GM23338 (cell line): ENCODE measurements around the gene MAP1LC3A. TPM values are rescaled to one million over a fixed set of nuclear protein-coding genes. Genes with fewer than 3 reads are reported as not detected.

ENCODE experiments used
- ATAC-seq: fragments of 200-7000 bp; cut with Tn5 transposase; 3 replicates; pipeline ENCODE4 v1.9.1; 2020
- DNase-seq: peaks from one replicate; pipeline ENCODE4 v3.0.0-alpha.2; 2015; ENCODE audit warnings: low spot score
- H2AFZ ChIP-seq: fragments of 200-600 bp; sonication (generic); 2 replicates; pipeline ENCODE4 v1.8.0; 2016; ENCODE audit warnings: antibody characterized with exemption, mild to moderate bottlenecking, moderate library complexity
- H3F3A ChIP-seq: fragments of 200-600 bp; sonication (generic); replicated peaks from 2 replicates; pipeline ENCODE4 v1.8.0; 2017; ENCODE audit warnings: antibody characterized with exemption, mixed run types, low read depth
- H3K27ac ChIP-seq: fragments of 200-600 bp; sonication (generic); 2 replicates; pipeline ENCODE4 v1.6.1; 2016; ENCODE audit warnings: low read depth
- H3K27me3 ChIP-seq: fragments of 200-600 bp; sonication (generic); 2 replicates; pipeline ENCODE4 v1.8.0; 2016; ENCODE audit warnings: mild to moderate bottlenecking, mixed run types, moderate library complexity; ENCODE audit not compliant: insufficient read depth
- H3K36me3 ChIP-seq: fragments of 200-600 bp; sonication (generic); 2 replicates; pipeline ENCODE4 v1.8.0; 2016; ENCODE audit warnings: mild to moderate bottlenecking; ENCODE audit not compliant: insufficient read depth
- H3K4me1 ChIP-seq: fragments of 200-600 bp; sonication (generic); 2 replicates; pipeline ENCODE4 v1.8.0; 2016; ENCODE audit warnings: mild to moderate bottlenecking, moderate library complexity; ENCODE audit not compliant: insufficient read depth
- H3K4me2 ChIP-seq: fragments of 200-600 bp; sonication (generic); 2 replicates; pipeline ENCODE4 v1.7.1; 2017; ENCODE audit warnings: mixed run types
- H3K4me3 ChIP-seq: fragments of 200-600 bp; sonication (generic); 2 replicates; pipeline ENCODE4 v1.6.1; 2016; ENCODE audit warnings: mixed run types
- H3K79me2 ChIP-seq: fragments of 200-600 bp; sonication (generic); replicated peaks from 2 replicates; pipeline ENCODE4 v1.8.0; 2017; ENCODE audit warnings: mild to moderate bottlenecking; ENCODE audit not compliant: insufficient read depth
- H3K9me2 ChIP-seq: fragments of 200-600 bp; sonication (generic); 2 replicates; pipeline ENCODE4 v1.8.0; 2017; ENCODE audit not compliant: insufficient read depth
- H4K20me1 ChIP-seq: fragments of 200-600 bp; sonication (generic); replicated peaks from 2 replicates; pipeline ENCODE4 v1.8.0; 2017; ENCODE audit warnings: mild to moderate bottlenecking; ENCODE audit not compliant: insufficient read depth
- H3K27ac Mint-ChIP-seq: 2 replicates; pipeline ENCODE4 v1.8.0; 2020; ENCODE audit warnings: inconsistent platforms, mild to moderate bottlenecking, moderate library complexity, mixed read lengths
- H3K27me3 Mint-ChIP-seq: 3 replicates; pipeline ENCODE4 v1.8.0; 2022; ENCODE audit warnings: low read depth, mild to moderate bottlenecking, moderate library complexity, mixed read lengths, inconsistent platforms; ENCODE audit not compliant: insufficient read depth, poor library complexity
- H3K36me3 Mint-ChIP-seq: 3 replicates; pipeline ENCODE4 v1.8.0; 2021; ENCODE audit warnings: low read depth, mild to moderate bottlenecking, inconsistent platforms, moderate library complexity, mixed read lengths
- H3K4me1 Mint-ChIP-seq: 3 replicates; pipeline ENCODE4 v1.8.0; 2020; ENCODE audit warnings: mild to moderate bottlenecking, inconsistent platforms, mixed read lengths
- H3K4me3 Mint-ChIP-seq: 3 replicates; pipeline ENCODE4 v1.8.0; 2021; ENCODE audit warnings: moderate library complexity, mild to moderate bottlenecking, inconsistent platforms, mixed read lengths
- H3K9me3 Mint-ChIP-seq: 3 replicates; pipeline ENCODE4 v1.8.0; 2020; ENCODE audit warnings: moderate library complexity, mild to moderate bottlenecking, inconsistent platforms, mixed read lengths
- NANOG ChIP-seq: IDR thresholded peaks from 2 replicates; pipeline ENCODE4 v1.6.1; 2016; ENCODE audit warnings: antibody characterized with exemption, borderline replicate concordance
- STAT1 ChIP-seq: IDR thresholded peaks from one replicate; pipeline ENCODE4 v1.6.1; 2016; ENCODE audit warnings: antibody characterized with exemption; ENCODE audit not compliant: unreplicated experiment
- ZNF114 ChIP-seq: fragments of 250-450 bp; sonication (Bioruptor Pico); IDR thresholded peaks from 2 replicates; pipeline ENCODE4 v1.5.0; 2020; ENCODE audit warnings: mild to moderate bottlenecking, moderate library complexity
- ZNF331 ChIP-seq: fragments of 250-450 bp; sonication (Bioruptor Pico); IDR thresholded peaks from 2 replicates; pipeline ENCODE4 v1.5.0; 2020; ENCODE audit warnings: low read depth, mild to moderate bottlenecking, moderate library complexity
- polyA plus RNA-seq: library from polyadenylated mRNA; unstranded; fragments of >200 nt; fragmentation: Nextera tagmentation; extraction: Ambion mirVana; gene quantifications from 2 replicates; pipeline ENCODE4 v1.2.1, GENCODE V29; 2016
- total RNA-seq: library from RNA; depleted of rRNA; stranded (reverse); fragments of >200 nt; shearing (Covaris generic); gene quantifications from 2 replicates; pipeline ENCODE4 v1.2.3, GENCODE V29; 2014
- TF ChIP-seq, protein P1 (sequence below): IDR thresholded peaks from one replicate; pipeline ENCODE4 v1.6.1; 2018; ENCODE audit warnings: antibody characterized with exemption; ENCODE audit not compliant: unreplicated experiment

MAP1LC3A gene
- total and polyA plus RNA-seq, 2 experiments from 2014 or later: 15.2 to 15.9 TPM

DNA sequence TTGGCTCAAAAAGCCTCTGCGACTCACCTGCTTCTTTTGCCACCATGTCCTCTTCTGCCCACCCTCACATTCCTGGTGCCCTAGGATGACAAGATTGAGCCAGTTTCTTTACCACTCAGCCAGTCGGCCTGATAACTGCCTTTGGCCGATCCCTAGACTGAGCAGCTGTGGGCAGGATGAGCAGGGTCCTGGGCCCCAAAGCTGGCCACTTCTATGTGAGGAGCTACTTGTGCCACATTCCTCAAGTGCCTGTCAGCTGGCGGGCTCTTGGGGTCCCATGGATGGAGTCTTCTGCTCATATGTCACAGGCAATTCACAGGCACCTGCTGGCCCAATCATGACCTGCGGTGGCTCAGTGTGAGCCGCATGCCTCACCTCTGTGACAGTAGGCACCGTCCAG lies 25.8 kb upstream of the MAP1LC3A start:
- Histone ChIP-seq H3K36me3 (no peaks in the 10 kb centered on the region), H2AFZ (no peak overlapping the region), H4K20me1 (peaks cover 1% of the 10 kb centered on the region), H3K27ac (no peak overlapping the region), H3F3A (0 out of 2 replicates have a peak, but pooled peaks cover 4% of the 10 kb centered on the region), H3K4me1 (no peaks in the 10 kb centered on the region), H3K79me2 (no peaks in the 10 kb centered on the region), H3K27me3 (no peaks in the 10 kb centered on the region), H3K4me2 (no peak overlapping the region), H3K4me3 (no peak overlapping the region), H3K9me2 (no peaks in the 10 kb centered on the region)
- Mint-ChIP-seq H3K4me3 (no peak overlapping the region), H3K4me1 (no peaks in the 10 kb centered on the region), H3K27ac (no peak overlapping the region), H3K27me3 (peaks cover 3% of the 10 kb centered on the region), H3K36me3 (peaks cover 62% of the 10 kb centered on the region), H3K9me3 (no peaks in the 10 kb centered on the region)
- ATAC-seq (no peak), DNase-seq (no peak)
- TF ChIP-seq ZNF331 (CRISPR knock-in tag): no peak

DNA sequence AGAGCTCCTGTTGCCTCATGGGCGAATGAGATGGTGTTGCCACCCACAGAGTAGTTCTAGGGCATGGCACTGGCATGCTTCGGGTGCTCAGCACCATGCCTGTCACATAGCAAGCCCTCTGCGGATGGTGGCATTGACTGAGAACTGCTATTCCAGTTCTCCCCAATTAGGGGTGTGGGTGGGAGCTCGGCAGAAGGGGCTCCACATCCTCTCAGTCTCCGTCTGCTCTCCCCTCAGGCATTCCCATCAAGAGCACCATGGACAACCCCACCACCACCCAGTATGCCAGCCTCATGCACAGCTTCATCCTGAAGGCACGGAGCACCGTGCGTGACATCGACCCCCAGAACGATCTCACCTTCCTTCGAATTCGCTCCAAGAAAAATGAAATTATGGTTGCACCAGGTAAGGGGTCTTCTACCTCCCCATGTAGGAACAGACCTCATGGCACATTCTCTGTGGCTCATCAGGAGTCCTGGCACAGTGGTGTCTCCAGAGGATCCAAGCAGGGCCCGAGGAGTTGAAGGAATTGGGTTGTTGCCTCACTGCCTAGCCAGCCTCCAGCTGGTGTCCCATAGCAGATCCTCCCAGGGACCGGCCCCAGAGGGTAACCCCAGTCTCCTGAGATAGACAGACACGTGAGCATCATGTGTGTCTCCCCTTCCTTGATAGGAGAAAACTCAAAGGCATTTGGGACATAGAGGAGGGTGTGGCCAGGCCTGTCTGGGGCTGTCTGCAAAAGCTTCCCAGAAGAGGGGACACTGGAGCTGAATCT lies 23.9 kb upstream of the MAP1LC3A start:
- Histone ChIP-seq H3K4me1 (no peaks in the 10 kb centered on the region), H3F3A (0 out of 2 replicates have a peak, but pooled peaks cover 4% of the 10 kb centered on the region), H3K4me2 (no peak overlapping the region), H3K36me3 (no peaks in the 10 kb centered on the region), H3K27me3 (no peaks in the 10 kb centered on the region), H3K9me2 (no peaks in the 10 kb centered on the region), H4K20me1 (no peaks in the 10 kb centered on the region; the same call in none of the 2 replicates), H3K79me2 (no peaks in the 10 kb centered on the region), H3K27ac (no peak overlapping the region), H3K4me3 (no peak overlapping the region), H2AFZ (no peak overlapping the region)
- H3K27me3 Mint-ChIP-seq: peaks cover 3% of the 10 kb centered on the region
- DNase-seq (no peak), ATAC-seq (no peak)
- H3K4me3 Mint-ChIP-seq: no peak overlapping the region
- H3K36me3 Mint-ChIP-seq: peaks cover 48% of the 10 kb centered on the region
- H3K4me1 Mint-ChIP-seq: no peaks in the 10 kb centered on the region
- no peaks in the 10 kb centered on the region for H3K9me3 Mint-ChIP-seq
- no peak overlapping the region; the same call in 1 of the 2 replicates for H3K27ac Mint-ChIP-seq
- TF ChIP-seq, protein P1, sequence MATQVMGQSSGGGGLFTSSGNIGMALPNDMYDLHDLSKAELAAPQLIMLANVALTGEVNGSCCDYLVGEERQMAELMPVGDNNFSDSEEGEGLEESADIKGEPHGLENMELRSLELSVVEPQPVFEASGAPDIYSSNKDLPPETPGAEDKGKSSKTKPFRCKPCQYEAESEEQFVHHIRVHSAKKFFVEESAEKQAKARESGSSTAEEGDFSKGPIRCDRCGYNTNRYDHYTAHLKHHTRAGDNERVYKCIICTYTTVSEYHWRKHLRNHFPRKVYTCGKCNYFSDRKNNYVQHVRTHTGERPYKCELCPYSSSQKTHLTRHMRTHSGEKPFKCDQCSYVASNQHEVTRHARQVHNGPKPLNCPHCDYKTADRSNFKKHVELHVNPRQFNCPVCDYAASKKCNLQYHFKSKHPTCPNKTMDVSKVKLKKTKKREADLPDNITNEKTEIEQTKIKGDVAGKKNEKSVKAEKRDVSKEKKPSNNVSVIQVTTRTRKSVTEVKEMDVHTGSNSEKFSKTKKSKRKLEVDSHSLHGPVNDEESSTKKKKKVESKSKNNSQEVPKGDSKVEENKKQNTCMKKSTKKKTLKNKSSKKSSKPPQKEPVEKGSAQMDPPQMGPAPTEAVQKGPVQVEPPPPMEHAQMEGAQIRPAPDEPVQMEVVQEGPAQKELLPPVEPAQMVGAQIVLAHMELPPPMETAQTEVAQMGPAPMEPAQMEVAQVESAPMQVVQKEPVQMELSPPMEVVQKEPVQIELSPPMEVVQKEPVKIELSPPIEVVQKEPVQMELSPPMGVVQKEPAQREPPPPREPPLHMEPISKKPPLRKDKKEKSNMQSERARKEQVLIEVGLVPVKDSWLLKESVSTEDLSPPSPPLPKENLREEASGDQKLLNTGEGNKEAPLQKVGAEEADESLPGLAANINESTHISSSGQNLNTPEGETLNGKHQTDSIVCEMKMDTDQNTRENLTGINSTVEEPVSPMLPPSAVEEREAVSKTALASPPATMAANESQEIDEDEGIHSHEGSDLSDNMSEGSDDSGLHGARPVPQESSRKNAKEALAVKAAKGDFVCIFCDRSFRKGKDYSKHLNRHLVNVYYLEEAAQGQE: no peak
- no peak for TF ChIP-seq ZNF331 (CRISPR knock-in tag)
- no peak for TF ChIP-seq NANOG
- no peak for TF ChIP-seq STAT1
- no peak for TF ChIP-seq ZNF114 (CRISPR knock-in tag)
